GM19438 (cell line): Measurements from ENCODE around the gene DENND2A.
"Not testable (repeated sequence)": the region's sequence is repeated elsewhere in the genome, so short reads cannot be mapped to it uniquely, and the experiment has no call there.

Experiments used
- ATAC-seq: cut with Tn5 transposase; IDR thresholded peaks from one replicate; pipeline ENCODE4 v1.9.1; 2021; ENCODE audit warnings: low read depth; ENCODE audit not compliant: unreplicated experiment

DENND2A gene

DNA sequence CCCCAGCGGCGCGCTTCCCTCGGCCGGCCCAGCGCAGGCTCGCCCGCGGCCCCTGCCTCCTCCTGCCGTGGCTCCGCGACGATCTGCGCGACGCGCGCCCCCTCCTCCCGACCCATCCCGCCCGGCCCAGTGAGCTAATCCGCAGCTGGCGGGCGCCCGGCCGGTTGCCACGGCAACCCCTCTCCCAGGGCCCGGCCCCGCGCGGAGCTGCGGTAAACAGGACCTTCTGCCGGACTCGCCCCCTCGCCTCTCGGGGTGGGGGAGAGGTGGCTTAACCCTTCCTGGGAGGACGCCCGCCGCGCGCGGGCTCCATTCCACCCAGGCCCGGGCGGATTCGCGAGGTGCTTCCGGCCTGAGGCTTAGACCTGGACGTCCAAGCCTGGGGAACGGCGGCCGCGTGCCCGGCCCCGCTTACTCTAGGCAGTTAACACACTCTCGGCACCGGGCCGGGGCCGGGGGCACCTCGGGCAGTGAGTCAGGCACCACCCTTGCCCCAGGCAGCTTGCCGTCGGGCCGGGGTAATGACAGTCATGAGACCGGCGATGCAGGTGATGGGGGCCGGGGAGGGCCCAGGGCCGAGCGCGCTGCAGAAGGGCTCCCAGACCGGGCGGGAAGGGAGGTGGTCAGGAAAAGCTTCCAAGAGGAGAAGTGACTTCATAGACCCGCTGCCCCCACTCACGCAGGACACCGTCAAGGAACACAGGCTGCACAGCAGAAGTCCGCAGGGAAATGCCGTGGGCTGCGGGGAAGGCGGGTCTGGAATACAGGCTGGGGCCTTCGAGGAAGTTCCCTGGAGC is at the start of gene DENND2A:
TSS of gene DENND2A (minus strand) at position 87 of the 797 bp plus-strand sequence. CDS start 38,416 bp downstream, outside the sequence.
- no peak for ATAC-seq

GRCh38 chr7:140689199-140690152 is 48.9 kb upstream of the DENND2A start:
- ATAC-seq, result no peak

DNA sequence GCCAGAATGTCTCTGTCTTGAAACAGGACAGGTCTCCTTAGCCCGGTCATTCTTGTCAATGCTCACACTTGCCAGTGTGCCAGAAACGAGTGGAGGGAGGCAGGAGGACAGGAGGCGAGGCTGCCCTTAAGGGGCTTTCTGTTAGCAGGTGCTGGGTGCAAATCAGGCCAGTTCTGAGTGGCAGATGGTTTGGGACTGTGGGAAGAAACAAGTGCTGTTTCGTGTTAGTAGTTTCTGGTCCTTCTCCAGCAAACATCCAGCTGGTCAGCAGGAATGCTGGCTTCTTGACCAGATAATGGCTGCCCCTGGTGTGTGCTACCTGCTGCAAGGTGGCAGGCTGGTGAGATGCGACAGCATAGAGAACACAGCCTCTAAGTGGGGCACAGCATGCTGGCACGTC is 47.7 kb upstream of the DENND2A start:
- no peak for ATAC-seq

GRCh38 chr7:140686921-140687320 is 46.3 kb upstream of the DENND2A start:
- no peak for ATAC-seq

DNA sequence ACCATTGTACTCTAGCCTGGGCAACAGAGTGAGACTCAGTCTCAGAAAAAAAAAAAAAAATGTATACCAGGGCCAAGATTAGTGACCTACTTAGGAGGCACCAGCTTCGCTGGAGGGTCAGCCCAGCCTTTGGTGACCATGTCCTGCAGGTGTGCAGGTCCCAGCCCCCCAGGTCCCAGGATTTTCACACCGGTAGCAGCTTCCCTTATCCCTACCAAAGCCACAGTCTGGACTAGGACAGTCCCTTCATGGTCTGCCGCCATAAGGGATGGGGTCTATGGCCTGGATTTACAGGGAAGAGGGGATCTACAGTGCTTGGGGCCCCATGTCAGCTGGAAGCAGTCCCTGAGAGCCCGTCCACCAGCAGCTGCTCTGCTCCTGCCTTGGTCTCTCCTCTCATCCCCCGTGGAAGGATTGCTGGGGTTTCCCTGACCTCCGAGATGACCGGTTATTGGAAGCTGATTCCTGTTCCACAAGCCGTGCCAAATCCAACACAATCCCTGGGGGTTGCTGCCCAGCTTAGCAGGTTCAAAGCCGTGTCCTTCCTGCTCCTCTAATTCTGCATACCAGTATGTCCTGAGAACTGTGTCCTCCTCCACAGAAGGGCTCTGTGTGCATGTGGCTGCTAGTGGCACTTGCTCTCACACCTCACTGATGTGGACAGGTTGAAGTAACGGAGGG is 44.9 kb upstream of the DENND2A start:
- no peak for ATAC-seq

- no peak for ATAC-seq
Measured at GRCh38 chr7:140684066-140684950, 43.7 kb upstream of the DENND2A start.

DNA sequence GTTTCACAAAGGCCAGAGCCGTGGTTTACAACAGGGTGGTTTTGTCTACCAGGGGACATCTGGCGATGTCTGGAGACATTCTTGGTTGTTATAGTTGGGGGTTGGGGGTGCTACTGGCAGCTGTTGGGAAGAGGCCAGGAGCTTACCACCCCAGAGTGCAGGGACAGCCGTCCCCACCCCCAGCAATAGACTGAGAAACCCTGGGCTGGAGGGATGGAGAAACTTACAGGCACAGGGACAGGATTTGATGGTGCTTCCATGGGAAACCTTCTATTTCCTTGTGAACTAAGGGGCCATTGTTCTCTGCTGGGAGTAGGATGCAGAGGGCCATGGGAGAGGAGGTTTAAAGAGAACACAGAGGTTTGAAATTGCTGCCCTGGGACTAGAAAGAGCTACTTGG is 43.0 kb upstream of the DENND2A start:
- no peak for ATAC-seq

DNA sequence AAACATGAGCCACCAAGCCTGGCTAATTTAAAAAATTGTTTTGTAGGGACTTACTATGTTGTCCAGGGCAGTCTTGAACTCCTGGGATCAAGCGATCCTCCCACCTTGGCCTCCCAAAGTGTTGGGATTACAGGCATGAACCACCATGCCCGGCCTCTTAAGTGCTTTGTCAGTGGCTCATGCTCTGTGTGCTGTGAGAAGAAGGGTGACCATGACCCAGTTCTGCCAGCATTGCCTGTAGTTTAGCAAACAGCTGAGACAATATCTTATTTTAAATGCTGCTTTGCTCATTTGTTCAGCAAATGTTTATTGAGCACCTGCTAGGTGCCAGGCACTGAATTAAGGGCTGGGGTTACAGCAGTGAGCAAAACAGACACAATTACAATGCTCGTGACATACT is 41.2 kb upstream of the DENND2A start:
- no peak for ATAC-seq

DNA sequence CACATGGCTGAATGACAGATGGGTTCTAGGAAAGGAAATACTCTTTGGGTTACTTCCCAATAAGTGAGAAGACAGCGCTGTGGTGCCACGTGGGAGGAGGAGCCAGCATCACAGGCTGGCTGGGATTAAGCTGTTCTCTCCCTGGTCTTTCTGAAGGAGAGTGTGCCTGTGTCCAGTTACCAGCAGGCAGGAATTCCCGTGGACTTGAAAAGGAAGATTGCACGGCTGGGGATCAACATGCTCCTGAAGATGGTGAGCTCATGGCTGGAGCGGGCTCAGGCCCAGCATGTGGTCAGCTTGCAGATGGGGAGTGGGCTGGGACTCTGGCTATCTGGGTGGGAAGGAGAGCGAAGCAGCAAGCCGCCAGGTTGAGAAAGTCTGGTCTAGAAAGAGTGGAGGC is 40.3 kb upstream of the DENND2A start:
- ATAC-seq, result no peak

- ATAC-seq, result no peak
Measured at GRCh38 chr7:140679186-140679585, 38.6 kb upstream of the DENND2A start.

- ATAC-seq, result no peak
Measured at GRCh38 chr7:140678816-140679130, 38.2 kb upstream of the DENND2A start.

- ATAC-seq, result no peak
Measured at GRCh38 chr7:140678081-140678815, 37.6 kb upstream of the DENND2A start.

DNA sequence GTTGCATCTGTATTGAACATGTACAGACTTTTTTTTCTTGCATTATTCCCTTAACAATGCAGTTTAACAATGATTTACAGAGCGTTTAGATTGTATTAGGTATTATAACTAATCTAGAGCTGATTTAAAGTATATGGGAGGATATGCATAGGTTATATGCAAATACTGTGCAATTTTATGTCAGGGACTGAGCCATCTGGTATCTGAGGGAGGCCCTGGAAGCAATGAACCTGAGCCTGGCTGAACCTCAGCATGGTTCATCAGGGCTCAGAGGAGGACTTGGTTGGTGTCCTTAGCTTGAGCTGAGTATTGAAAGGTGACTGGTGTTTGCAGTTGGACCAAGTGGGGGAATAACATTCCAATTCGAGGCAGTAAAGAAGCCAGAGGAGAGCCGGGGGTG is 36.9 kb upstream of the DENND2A start:
- no peak for ATAC-seq

GRCh38 chr7:140676956-140677355 is 36.3 kb upstream of the DENND2A start:
- ATAC-seq, result not testable (repeated sequence)

DNA sequence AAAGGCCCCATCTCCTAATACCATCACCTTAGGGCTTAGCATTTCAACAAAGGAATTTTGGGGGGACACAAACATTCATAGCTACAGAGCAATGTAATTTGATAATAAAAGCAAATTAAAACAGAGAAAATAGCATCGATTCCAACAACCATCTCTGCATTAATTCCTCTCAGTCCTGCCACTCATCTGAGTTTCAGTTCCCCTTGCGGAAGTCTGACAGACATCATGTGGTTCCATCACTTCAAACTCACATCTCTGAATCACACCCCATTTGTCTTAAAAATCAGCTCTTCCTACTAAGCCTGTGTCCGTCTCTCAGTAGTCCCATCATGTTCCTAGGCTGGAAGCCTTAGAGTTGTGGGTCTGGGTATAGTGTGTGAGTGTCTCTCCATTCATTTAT is 35.7 kb upstream of the DENND2A start:
- ATAC-seq, result peak; percentile 45

DNA sequence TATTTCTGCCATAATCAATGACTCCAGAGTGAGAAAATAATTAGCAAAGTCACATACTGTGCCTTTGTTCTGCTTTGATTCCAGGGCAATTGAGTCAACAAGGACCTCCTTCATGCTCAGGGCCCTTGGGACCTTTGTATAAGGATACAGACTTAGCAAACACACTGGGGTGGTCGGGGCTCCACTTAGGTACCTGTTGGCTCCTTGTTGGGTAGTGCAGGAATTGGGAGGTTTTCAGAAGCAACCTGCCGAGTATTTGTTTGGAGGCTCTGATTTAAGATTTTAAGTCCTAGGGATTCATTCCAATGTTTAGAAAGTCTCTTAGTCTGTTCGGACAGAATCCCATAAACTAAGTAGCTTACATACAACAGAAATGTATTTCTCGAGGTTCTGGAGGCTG is 35.1 kb upstream of the DENND2A start:
- no peak for ATAC-seq

GRCh38 chr7:140674899-140675701 is 34.5 kb upstream of the DENND2A start:
- no peak for ATAC-seq

DNA sequence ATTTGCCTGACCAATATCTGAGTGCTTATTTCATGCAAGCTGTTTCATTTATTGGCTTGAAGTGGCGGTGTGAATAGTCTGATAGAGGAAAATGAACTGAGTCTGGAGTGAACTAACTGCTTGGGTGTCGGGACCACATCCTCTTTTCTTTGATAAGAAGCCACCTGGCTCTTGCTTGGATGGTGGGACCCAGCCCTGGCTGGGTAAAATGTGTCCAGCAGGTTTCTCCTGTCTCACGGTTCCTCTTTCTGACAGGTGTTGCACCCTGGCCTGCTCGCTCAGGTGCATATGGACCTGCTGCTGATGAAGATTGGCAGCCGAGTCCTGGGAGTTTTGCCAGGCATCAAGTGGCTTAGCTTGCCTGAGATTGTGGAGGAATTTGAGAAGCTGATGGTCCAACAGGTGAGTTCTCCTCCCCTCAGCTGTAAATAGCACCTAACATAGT is 33.8 kb upstream of the DENND2A start:
- ATAC-seq, result no peak

DNA sequence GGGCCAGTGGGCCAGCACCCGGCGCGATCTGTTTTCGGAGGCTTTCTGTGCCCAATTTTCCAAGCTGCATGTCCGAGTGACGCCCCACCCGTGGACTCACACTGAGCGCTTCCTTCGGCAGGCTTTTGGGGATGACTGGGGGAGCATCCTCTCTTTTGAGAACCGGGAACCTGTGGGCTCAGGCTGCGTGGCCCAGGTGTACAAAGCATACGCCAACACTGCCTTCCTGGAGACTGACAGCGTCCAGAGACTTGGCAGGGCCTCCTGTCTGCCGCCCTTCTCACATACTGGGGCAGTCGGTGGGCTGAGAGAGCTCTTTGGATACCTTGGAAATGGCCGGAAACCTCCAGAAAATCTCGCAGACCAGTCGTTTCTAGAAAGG is 33.2 kb upstream of the DENND2A start:
- ATAC-seq, result no peak
